ENCODE data around the gene GJC1.

The GJC1 gene

DNA sequence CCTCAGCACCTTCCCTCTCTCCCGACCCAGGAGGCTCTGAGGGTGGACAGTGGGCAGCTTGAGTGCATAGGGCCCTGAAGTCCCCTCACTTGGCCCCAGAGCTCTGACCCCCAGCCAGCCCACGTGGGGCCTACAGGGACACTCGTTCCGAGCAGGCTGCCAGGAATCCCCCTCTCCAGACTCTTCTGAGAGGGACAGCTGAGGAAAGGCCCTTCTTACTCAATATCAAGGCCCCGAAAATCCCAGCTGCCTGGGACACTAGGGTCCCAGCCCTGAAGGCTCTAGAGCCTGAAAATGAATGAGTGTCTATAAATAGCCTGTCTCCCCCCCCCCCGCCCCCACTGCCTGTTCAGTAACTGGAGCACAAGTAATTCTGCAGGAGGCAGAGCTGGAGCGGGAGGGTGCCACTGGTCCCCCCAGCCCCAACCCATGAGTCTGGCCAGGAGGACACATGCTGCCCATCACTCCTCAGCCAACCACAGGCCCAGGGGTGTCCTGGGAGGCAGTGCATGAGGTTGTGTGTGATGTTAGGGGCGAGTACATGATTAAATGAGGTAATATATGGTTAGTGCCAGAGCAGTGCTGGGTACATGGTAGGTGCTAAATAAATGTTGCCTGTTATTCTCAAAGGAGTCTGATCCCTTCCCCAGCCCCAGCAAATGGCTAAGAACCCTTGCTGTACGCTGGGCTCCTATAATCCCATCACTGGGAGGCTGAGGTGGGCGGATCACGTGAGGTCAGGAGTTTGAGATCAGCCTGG is 59.7 kb downstream of the GJC1 start:
- Histone ChIP-seq H3K9me3 (ENCODE audit: control insufficient read depth in 2 of 2, low read length in 2 of 2) (no peaks in the 10 kb centered on the region), H3K4me1 (ENCODE audit: control insufficient read depth, insufficient read depth, low read length) (peaks cover 6% of the 10 kb centered on the region), H3K27me3 (ENCODE audit: control insufficient read depth in 1 of 2, insufficient read depth in 2 of 2, low read length in 2 of 2) (peaks cover 9 to 13% of the 10 kb centered on the region in 2 donors), H3K27ac (ENCODE audit: low read length) (no peak overlapping the region), H3K36me3 (ENCODE audit: control insufficient read depth in 2 of 2, insufficient read depth in 2 of 2, low read length in 2 of 2) (no peaks in the 10 kb centered on the region), H3K9ac (ENCODE audit: low read length in 2 of 2) (no peak overlapping the region), H3K4me3 (ENCODE audit: low read length in 2 of 2) (no peak overlapping the region)

DNA sequence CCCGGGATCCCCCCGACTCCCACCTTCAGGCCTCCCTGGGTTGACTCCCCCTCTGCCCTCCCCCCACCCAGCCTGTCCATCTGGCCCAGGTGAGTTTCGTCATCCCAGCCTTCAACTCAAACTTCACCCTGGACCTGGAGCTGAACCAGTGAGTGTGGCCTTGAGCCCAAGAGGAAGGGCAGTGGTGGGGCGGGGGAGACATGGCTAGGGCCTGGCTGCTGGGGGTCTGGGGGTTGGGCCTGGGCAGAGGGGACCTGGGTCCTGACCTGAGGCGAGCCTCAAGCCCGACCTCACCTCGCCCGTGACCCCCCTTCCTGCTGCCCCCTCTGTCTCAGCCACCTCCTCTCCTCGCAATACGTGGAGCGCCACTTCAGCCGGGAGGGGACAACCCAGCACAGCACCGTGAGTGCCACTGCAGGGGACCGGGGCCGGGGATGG is 60.4 kb downstream of the GJC1 start:
- Histone ChIP-seq H3K9ac (ENCODE audit: low read length in 2 of 2) (no peak overlapping the region), H3K27me3 (ENCODE audit: control insufficient read depth in 1 of 2, insufficient read depth in 2 of 2, low read length in 2 of 2) (peaks cover 9 to 13% of the 10 kb centered on the region in 2 donors), H3K27ac (ENCODE audit: low read length) (no peak overlapping the region), H3K4me3 (ENCODE audit: low read length in 2 of 2) (no peak overlapping the region), H3K4me1 (ENCODE audit: control insufficient read depth, insufficient read depth, low read length) (no peaks in the 10 kb centered on the region), H3K36me3 (ENCODE audit: control insufficient read depth in 2 of 2, insufficient read depth in 2 of 2, low read length in 2 of 2) (no peaks in the 10 kb centered on the region), H3K9me3 (ENCODE audit: control insufficient read depth in 2 of 2, low read length in 2 of 2) (no peaks in the 10 kb centered on the region)

DNA sequence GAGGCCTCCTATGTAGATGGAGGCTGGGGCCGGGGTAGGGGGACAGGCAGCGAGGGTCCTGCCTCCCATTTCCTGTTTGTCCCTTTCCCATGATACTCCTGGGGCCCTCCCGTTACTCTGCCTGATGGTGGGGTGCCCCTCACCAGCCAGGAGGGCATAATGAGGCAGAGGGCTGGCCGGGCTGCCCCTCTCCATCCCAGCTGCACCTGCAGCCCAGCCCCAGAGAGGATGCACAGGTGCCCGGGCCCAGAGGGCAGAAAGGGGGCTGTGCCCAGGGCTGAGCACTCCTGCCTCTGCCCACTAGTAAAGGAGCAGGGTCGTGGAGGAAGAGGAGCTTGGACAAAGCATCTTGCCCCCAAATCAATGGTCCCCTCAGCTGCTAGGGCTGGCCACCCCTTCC is 60.9 kb downstream of the GJC1 start:
- Histone ChIP-seq H3K4me3 (ENCODE audit: low read length in 2 of 2) (no peak overlapping the region), H3K4me1 (ENCODE audit: control insufficient read depth, insufficient read depth, low read length) (no peaks in the 10 kb centered on the region), H3K9ac (ENCODE audit: low read length in 2 of 2) (no peak overlapping the region), H3K9me3 (ENCODE audit: control insufficient read depth in 2 of 2, low read length in 2 of 2) (no peaks in the 10 kb centered on the region), H3K36me3 (ENCODE audit: control insufficient read depth in 2 of 2, insufficient read depth in 2 of 2, low read length in 2 of 2) (no peaks in the 10 kb centered on the region), H3K27ac (ENCODE audit: low read length) (no peak overlapping the region), H3K27me3 (ENCODE audit: control insufficient read depth in 1 of 2, insufficient read depth in 2 of 2, low read length in 2 of 2) (peaks cover 9 to 12% of the 10 kb centered on the region in 2 donors)

DNA sequence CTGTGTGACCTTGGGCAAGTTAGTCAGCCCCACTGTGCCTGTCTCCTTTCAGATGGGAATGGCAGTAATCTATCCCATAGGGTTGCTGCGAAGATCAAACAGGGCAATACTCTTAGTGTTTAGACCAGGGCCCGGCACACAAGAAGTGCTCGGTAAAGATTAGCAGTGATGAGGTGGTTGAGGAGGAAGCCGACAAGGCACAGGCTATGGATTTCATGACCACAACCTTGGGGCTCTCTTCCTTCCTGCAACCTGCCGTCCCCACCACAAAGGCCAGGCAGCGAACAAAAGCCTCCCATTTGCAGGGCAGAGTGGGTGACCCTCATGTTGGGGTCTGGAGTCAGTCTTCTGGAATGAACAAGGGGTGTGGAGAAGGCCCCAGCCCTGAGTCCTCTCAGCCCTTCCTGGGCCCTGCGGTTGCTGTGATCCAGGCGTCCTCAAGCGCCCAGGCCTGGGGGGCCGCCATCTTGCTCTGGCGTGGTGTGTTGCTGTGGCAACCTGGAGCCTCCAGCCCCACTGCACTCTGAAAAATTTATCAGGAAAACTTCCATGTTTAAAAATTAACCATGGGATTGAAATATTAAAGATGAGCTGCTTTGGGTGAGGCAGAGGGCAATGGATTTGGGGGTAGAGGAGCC is 61.5 kb downstream of the GJC1 start:
- no peak overlapping the region for H3K4me3 ChIP-seq (ENCODE audit: low read length in 2 of 2)
- H3K36me3 ChIP-seq (ENCODE audit: control insufficient read depth in 2 of 2, insufficient read depth in 2 of 2, low read length in 2 of 2): no peaks in the 10 kb centered on the region
- H3K27ac ChIP-seq (ENCODE audit: low read length): no peak overlapping the region
- H3K9me3 ChIP-seq (ENCODE audit: control insufficient read depth in 2 of 2, low read length in 2 of 2): no peaks in the 10 kb centered on the region
- H3K4me1 ChIP-seq (ENCODE audit: control insufficient read depth, insufficient read depth, low read length): no peaks in the 10 kb centered on the region
- H3K27me3 ChIP-seq (ENCODE audit: control insufficient read depth in 1 of 2, insufficient read depth in 2 of 2, low read length in 2 of 2): peaks cover 9% of the 10 kb centered on the region in 2 donors
- no peak overlapping the region for H3K9ac ChIP-seq (ENCODE audit: low read length in 2 of 2)

DNA sequence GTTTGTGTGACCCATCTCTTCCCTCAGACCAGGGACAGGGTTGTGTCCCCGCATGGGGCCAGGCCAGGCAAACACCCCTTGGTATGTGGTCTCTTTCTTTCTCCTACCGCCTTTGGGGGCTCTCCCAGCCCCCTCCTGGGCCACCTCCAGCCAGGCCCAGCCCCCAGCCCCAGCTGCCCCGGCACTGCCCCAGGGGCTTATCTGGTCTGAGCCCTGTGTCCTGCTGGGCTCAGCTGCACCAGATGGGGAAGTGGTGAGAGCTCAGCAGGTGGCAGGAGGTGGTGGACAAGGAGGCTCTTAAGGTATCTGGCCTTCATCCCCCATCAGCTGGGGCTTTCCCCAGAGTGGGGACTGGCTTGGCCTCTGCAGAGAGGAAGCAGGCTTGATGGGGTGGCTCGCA is 62.6 kb downstream of the GJC1 start:
- Histone ChIP-seq H3K27me3 (ENCODE audit: control insufficient read depth in 1 of 2, insufficient read depth in 2 of 2, low read length in 2 of 2) (peaks cover 4 to 5% of the 10 kb centered on the region in 2 donors), H3K9me3 (ENCODE audit: control insufficient read depth in 2 of 2, low read length in 2 of 2) (no peaks in the 10 kb centered on the region), H3K4me3 (ENCODE audit: low read length in 2 of 2) (no peak overlapping the region), H3K36me3 (ENCODE audit: control insufficient read depth in 2 of 2, insufficient read depth in 2 of 2, low read length in 2 of 2) (no peaks in the 10 kb centered on the region), H3K4me1 (ENCODE audit: control insufficient read depth, insufficient read depth, low read length) (no peaks in the 10 kb centered on the region), H3K9ac (ENCODE audit: low read length in 2 of 2) (no peak overlapping the region), H3K27ac (ENCODE audit: low read length) (no peak overlapping the region)

DNA sequence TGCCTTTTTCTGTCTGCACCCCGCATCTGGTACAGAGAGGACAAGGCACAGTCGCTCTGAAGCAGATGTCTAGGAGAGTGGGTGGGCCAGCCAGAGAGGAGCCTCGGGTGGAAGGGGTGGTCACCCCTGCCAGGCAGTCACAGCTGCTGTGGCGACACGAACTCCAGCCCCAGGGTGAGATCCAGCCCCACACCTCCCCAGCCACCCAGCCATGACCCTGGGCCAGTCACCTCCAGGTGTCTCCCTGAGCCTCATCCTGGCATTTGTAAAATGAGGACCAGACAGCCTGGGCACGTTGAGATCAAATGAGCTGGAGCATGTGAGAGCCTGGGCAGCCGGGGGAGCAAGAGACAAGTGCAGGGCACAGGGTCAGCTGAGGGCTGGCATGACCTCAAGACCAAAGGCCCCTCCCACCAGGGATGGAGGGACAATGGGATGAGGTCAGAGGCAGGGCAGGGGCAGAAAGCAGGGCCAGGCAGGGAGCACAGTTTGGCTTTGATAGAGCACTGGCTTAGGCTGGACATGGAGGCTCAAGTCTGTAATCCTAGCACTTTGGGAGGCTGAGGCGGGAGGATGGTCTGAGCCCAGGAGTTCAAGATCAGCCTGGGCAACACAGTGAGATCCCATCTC is 63.6 kb downstream of the GJC1 start:
- Histone ChIP-seq H3K27me3 (ENCODE audit: control insufficient read depth in 1 of 2, insufficient read depth in 2 of 2, low read length in 2 of 2) (peaks cover 0 to 5% of the 10 kb centered on the region in 2 donors), H3K27ac (ENCODE audit: low read length) (no peak overlapping the region), H3K9ac (ENCODE audit: low read length in 2 of 2) (no peak overlapping the region), H3K36me3 (ENCODE audit: control insufficient read depth in 2 of 2, insufficient read depth in 2 of 2, low read length in 2 of 2) (no peaks in the 10 kb centered on the region), H3K4me3 (ENCODE audit: low read length in 2 of 2) (no peak overlapping the region), H3K4me1 (ENCODE audit: control insufficient read depth, insufficient read depth, low read length) (no peaks in the 10 kb centered on the region), H3K9me3 (ENCODE audit: control insufficient read depth in 2 of 2, low read length in 2 of 2) (no peaks in the 10 kb centered on the region)

DNA sequence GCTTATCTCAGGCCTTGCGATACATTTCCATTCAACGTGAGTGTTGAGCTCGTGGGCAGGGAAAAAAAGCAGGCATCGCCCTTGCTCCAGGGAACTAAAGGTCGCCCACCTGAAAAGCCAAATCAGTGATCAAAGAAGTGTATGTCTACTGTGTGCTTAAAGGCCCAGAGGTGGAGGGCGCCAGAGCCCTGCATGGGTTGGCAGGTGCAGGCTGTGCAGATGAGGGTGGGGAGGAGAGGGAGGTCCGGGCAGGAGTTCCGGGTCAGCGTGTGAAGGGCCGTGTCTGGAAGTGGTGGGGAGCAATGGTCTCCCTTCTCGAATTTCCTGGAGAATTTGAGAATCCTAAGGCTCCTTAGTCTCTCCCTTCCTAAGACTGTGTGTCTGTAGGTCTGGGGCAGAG is 64.1 kb downstream of the GJC1 start:
- no peak overlapping the region for H3K4me3 ChIP-seq (ENCODE audit: low read length in 2 of 2)
- H3K27ac ChIP-seq (ENCODE audit: low read length): no peak overlapping the region
- H3K27me3 ChIP-seq (ENCODE audit: control insufficient read depth in 1 of 2, insufficient read depth in 2 of 2, low read length in 2 of 2): peaks cover 0 to 11% of the 10 kb centered on the region in 2 donors
- H3K4me1 ChIP-seq (ENCODE audit: control insufficient read depth, insufficient read depth, low read length): no peaks in the 10 kb centered on the region
- H3K9ac ChIP-seq (ENCODE audit: low read length in 2 of 2): no peak overlapping the region
- H3K36me3 ChIP-seq (ENCODE audit: control insufficient read depth in 2 of 2, insufficient read depth in 2 of 2, low read length in 2 of 2): no peaks in the 10 kb centered on the region
- H3K9me3 ChIP-seq (ENCODE audit: control insufficient read depth in 2 of 2, low read length in 2 of 2): no peaks in the 10 kb centered on the region

DNA sequence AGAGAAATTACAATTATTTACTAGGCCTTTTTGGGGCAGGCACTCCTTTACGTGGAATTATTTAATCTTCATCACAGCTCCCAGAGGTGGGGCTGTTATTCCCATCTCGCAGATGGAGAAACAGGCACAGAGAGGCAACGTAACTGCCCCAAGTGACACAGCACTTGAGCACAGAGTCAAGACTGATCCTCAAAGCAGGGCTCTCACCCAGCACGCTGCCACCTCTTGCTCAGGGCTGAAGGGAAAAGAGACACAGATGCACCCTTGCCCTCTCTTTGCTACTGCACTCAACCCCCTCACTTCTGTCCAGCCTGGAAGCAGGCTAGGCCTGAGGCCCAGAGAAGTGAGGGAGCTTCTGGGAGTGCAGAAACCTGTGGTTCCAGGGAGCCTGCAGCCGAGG is 66.9 kb downstream of the GJC1 start:
- H3K9ac ChIP-seq (ENCODE audit: low read length in 2 of 2): no peak overlapping the region
- H3K9me3 ChIP-seq (ENCODE audit: control insufficient read depth in 2 of 2, low read length in 2 of 2): no peaks in the 10 kb centered on the region
- peaks cover 21 to 24% of the 10 kb centered on the region in 2 donors for H3K27me3 ChIP-seq (ENCODE audit: control insufficient read depth in 1 of 2, insufficient read depth in 2 of 2, low read length in 2 of 2)
- H3K36me3 ChIP-seq (ENCODE audit: control insufficient read depth in 2 of 2, insufficient read depth in 2 of 2, low read length in 2 of 2): no peaks in the 10 kb centered on the region
- peaks cover 11% of the 10 kb centered on the region for H3K4me1 ChIP-seq (ENCODE audit: control insufficient read depth, insufficient read depth, low read length)
- no peak overlapping the region for H3K27ac ChIP-seq (ENCODE audit: low read length)
- no peak overlapping the region for H3K4me3 ChIP-seq (ENCODE audit: low read length in 2 of 2)

DNA sequence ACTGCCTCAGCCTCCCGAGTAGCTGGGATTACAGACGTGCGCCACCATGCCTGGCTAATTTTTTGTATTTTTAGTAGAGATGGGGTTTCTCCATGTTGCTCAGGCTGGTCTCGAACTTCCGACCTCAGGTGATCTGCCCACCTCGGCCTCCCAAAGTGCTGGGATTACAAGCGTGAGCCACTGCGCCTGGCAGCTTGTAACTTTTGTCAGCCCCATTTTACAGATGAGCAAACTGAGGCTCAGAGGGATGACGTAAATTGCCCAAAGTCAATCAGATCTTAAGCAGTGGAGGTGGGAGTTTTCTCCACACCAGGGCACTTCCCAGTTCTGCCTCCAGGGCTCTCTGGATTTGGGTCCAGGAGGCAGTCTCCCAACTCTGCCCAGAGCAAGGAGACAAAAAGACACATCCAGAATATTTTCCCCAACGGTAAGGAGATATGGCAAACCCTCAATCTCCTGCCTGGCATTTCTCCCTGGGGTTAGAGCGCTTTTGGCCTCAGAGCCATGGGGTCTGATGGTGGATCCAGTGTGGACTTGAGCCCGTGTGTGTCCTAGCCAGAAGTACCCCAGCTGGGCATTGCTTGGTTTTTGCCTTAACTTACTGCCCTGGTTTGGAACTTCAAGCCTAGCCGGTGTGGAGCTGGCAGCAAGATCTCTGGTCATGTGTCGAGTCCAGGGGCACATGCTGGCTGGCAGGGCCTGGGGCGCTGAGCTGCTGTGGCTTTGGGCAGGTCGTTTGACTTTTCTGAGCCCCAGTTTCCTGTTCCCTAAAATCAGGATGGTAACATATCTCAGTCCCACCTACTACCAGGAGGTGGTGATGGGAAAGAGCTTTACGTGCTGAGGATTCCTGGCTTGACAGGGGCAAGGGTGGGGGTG is 67.9 kb downstream of the GJC1 start:
- no peak overlapping the region for H3K9ac ChIP-seq (ENCODE audit: low read length in 2 of 2)
- no peak overlapping the region for H3K4me3 ChIP-seq (ENCODE audit: low read length in 2 of 2)
- H3K27ac ChIP-seq (ENCODE audit: low read length): no peak overlapping the region
- peaks cover 25 to 31% of the 10 kb centered on the region in 2 donors for H3K27me3 ChIP-seq (ENCODE audit: control insufficient read depth in 1 of 2, insufficient read depth in 2 of 2, low read length in 2 of 2)
- no peaks in the 10 kb centered on the region for H3K9me3 ChIP-seq (ENCODE audit: control insufficient read depth in 2 of 2, low read length in 2 of 2)
- peaks cover 11% of the 10 kb centered on the region for H3K4me1 ChIP-seq (ENCODE audit: control insufficient read depth, insufficient read depth, low read length)
- no peaks in the 10 kb centered on the region for H3K36me3 ChIP-seq (ENCODE audit: control insufficient read depth in 2 of 2, insufficient read depth in 2 of 2, low read length in 2 of 2)

DNA sequence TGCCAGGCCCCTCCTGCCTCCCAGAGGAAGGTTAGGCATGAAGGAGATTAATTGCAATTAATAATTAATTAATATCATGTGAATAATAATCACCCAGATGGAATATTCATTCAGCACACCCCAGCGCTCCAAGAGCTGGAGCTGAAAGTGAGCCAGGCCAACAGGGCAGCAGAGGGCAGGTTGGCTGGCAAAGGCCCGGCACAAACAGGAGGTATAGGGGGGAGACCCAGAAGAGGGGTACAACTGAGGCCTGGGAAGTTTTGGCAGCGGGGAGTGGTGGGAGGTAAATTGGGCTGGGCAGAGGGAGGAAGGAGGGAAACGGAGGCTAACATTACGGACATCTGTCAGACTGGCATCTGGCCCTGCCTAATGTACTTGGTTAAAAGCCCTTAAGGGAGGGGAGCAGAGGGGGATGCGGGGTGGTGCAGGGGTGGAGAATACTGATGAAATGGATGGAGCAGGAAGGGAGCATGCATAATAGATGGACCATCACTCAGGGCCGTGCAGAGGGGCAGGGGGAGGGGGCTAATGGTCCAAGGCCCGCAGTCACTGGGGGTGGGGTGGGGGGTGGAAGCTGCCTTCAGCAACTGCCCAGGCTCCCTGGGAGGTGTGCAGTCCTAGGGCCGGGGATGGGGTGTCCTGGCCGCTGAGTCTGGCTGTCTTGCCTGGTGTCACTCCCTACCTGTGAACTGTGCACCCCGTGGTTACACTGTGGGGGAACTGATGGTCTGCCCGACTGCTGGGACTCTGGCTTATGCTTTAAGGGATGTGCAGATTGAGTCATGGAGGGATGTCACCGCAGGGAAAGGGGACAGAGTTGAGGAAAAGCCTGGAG is 69.4 kb downstream of the GJC1 start:
- H3K9ac ChIP-seq (ENCODE audit: low read length in 2 of 2): no peak overlapping the region
- no peaks in the 10 kb centered on the region for H3K36me3 ChIP-seq (ENCODE audit: control insufficient read depth in 2 of 2, insufficient read depth in 2 of 2, low read length in 2 of 2)
- H3K4me1 ChIP-seq (ENCODE audit: control insufficient read depth, insufficient read depth, low read length): peaks cover 11% of the 10 kb centered on the region
- H3K4me3 ChIP-seq (ENCODE audit: low read length in 2 of 2): no peak overlapping the region
- H3K27ac ChIP-seq (ENCODE audit: low read length): no peak overlapping the region
- H3K9me3 ChIP-seq (ENCODE audit: control insufficient read depth in 2 of 2, low read length in 2 of 2): no peaks in the 10 kb centered on the region
- H3K27me3 ChIP-seq (ENCODE audit: control insufficient read depth in 1 of 2, insufficient read depth in 2 of 2, low read length in 2 of 2): peaks cover 25 to 27% of the 10 kb centered on the region in 2 donors
